Activated naive CD4-positive, alpha-beta T cell (primary cell): ENCODE results near the gene RNF44.
"Not testable (repeated sequence)": the region's sequence is repeated elsewhere in the genome, so short reads cannot be mapped to it uniquely, and the experiment has no call there.

Experiments used
- DNase-seq, 4 experiments: peaks; one replicate each; lab custom pipeline; 2025; lab: John Stamatoyannopoulos, UW

The RNF44 gene

DNA sequence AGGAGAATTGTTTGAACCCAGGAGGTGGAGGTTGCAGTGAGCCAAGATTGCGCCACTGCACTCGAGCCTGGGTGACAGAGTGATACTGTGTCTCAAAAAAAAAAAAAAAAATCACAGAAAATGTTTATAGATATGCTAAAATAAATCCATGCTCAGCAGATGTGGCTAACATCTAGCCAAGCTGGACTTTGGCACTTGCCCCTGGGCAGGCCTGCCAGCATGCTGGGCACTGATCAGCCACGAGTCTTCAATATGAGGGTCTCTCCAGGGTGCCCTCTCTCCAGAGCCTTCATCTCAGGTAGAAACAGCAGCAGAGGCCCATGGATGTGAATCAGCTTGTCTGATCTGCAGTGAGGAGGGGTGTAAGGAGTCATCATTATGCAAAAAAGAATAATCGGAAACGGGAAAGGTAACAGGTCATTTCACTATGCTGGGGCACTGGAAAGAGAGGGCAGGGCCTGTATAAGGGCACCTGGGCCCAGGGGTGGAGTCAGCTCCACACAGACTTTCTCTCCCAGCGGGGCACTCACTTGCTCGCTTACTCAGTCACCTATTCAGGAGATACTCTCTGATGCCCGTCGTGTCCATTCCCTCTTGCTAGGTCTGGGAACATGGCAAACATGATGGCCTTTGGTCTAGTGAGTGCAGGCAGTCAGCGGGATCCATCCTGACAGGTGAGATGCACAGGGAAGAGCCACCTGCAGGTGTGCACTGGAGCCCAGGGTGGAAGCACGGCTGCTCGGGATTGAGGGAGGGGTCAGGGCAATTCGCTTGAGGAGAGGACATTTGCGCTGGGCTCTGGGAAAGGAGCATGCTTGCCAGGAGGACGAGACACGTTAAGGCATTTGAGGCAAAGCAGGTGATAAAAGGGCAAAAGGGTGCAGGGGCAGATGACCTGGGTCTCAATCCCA is 17.1 kb downstream of the RNF44 start:
- DNase-seq = no peak

DNA sequence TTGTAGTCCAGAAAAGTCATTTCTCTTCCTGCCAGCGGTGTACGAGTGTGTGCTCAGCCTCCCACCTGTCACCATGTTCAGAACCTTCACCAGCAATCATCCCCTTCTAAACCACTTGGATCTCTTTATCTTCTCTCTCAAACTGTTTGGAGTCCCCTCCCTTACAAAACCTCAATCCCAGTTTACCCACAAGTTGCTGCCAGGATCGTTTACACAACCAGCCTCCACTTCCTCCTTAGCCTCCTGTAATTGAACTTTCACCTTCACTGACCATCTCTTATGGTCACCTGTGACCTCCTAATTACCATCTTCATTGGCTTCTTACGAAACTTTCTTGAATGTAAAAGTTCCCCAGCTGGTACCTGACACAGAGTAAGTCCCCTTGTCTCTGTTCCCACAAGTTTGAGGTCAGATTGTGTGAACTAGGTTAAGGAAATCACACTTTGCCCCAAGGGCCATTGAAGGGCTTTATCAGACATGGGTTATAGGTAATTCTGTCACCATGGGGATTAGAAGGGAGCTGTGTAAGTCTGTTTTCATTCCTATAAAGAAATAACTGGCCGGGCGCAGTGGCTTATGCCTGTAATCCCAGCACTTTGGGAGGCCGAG is 20.0 kb downstream of the RNF44 start:
- no peak for DNase-seq

DNA sequence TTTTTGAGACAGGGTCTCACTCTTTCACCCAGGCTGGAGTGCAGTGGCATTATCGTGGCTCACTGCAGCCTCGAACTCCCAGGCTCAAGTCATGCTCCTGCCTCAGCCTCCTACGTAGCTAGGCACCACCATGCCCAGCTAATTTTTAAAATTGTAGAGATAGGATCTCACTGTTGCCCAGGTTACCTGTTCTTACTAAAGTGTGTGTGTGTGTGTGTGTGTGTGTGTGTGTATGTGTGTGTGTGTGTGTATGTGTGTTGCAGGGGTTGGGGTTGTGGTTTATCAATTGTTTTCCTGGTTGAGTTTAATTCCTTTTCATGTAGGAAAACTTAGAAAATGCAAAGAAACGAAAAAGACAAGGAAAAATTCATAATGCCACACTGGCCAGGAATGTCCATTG is 21.8 kb downstream of the RNF44 start:
- no peak for DNase-seq

DNA sequence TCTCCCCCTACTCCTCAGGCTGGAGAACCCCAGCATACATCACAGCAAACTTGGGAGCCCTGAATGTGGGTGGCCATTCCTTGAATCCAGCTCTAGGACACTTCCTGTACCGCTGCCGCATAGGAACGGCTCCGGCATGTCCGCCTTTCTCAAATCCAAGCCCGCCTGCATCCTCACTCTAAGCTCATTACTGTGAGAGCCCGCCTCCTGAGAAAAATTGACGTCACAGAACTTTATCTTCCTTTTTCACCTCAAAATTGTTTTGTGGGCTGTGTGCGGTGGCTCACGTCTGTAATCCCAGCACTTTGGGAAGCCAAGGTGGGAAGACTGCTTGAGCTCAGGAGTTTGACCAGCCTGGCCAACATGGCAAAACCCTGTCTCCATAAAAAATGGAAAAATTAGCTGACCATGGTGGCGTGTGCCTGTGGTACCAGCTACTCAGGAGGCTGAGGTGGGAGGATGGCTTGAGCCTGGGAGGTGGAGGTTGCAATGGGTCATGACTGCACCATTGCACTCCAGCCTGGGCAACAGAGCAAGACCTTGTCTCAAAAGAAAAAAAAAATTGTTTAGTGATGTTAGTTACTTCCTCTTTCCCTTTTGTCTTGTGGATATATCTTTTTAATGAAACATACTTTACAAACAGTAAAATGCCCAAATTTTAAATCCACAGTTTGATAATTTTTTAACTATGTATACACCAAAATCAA is 22.8 kb downstream of the RNF44 start:
- DNase-seq = no peak

DNA sequence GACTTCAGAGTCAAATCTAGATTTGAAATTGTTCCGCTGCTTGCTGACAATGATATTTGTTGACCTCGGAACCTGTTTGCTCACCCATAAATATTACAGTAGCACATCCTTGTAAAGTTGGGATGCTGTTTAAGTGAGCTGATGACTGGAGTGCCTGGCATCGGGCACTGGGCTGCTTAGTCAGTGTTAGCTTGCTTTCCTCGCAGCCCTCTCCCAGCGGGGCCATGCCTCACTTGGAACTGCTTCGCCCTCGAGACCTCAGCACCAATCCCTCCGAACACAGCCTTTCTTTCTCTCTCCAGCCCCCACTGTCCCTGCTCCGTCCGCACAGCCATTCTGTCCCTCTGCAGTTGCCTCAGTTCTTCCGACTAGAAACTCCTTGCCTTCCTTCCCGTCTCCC is 23.4 kb downstream of the RNF44 start:
- no peak for DNase-seq

DNA sequence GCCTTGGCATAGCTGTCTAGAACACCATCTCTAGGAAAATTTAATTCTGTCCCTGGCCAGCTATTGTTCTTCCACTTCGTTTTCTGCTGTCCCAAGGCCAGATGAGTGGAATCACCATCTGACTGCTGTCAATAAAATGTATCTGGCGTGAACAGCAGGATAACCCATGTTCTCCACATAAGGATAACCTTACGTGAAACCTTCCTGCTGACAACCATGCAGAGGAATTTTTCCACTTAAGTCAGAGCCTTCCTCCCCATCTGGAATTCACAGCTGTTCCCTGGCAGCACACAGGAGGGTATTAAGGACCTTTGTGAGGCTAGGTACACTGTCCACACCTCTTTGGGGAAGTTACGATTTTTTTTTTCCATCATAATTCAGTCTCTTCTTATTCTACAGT is 28.6 kb downstream of the RNF44 start:
- no peak for DNase-seq

DNA sequence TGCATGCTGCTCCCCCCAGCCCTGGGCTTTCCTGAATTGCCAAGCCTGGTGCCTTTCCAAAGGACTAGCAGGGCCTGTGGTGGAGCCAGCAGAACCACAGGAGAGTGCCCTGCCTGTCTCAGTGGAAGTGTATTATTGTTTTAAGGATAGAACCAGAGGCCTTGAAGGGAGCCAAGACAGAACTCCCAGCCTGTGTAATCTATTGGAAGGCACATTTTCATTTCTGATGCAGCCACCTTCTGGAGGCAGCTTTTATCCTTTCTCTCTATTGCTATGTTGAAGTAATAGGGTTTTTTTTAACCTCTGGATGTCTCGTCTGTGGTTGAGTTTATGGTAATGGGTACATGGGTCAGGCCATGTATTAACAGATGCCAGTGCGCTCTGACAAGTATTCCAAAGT is 29.3 kb downstream of the RNF44 start:
- no peak for DNase-seq

DNA sequence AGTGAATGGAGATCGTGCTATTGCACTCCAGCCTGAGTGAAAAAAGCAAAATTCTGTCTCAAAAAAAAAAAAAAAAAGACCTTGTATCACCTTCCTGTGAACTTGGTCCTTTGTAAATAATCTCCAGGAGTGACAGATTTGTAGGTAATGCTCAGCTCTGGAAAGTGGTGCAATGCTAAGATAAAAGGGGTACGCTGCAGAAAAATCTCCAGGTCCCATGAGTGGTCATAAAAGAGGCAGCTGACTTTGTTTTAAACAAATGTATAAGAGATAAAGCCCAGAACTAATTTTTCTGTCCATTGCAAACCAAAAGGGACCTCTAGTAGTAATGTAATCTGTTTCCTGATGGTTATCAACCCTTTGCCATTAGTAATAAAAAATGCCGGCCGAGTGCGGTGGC is 33.7 kb downstream of the RNF44 start:
- no peak for DNase-seq

DNA sequence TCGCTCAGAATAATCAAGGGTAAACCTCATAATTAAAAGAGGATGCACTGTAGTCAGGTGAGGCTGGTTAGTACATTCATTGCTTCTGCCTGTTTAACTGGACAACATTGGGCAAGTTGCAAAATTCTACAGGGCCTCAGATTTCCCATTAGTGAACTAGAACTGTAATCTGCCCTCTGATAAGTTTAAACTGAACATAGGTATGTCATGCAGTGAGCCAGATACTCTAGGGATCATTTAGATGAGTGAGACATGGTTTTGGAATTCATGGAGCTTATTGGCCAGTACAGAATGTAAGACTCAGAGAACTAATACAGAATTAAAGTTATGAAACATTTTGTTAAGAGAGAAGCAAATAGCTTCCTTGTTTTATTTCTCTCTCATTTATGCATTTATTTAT is 35.9 kb downstream of the RNF44 start:
- no peak for DNase-seq

DNA sequence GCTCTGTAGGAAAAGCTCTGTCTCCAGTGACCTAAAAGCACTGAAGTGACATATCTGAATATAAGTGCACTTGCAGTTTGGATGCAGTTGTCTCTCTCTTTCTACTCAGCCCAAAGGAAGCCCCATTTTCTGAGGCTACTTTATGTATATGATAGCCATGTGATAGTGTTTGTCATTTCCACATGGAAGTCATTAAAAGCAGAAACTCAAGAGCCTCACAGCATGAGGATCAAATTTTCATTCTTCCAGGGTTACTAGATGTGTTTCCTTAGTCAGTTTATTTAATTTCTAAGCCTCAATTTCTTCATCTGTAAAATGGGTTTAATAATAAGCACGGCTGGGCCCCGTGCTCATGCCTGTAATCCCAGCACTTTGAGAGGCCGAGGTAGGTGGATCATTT is 36.7 kb downstream of the RNF44 start:
- no peak for DNase-seq

DNA sequence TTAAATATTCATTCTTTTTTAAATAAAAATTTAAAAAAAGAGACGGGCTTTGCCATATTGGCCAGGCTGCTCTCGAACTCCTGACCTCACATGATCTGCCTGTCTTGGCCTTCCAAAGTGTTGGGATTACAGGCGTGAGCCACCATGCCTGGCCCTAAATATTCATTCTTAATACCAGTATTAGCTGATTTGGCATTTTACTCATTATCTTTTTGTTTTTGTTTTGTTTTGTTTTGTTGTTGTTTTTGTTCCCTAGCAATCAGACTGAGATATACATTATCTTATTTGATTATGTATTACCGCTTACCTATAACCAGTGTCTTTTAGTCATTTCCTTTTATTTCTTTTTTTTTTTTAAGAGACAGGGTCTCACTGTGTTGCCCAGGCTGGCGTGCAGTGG is 37.9 kb downstream of the RNF44 start:
- no peak for DNase-seq

DNA sequence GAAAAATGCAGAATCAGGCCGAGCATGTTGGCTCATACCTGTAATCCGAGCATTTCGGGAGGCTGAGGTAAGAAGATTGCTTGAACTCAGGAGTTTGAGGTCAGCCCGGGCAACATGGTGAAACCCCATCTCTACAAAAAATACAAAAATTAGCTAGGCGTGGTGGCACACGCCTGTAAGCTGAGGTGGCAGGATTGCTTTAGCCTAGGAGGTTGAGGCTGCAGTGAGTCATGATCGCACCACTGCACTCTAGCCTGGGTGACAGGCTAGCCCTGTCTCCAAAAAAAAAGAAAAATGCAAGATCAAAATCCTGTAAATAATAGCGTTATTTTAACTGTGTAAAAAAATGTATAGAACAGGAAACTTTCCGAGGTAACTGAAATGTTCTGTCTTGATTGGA is 39.4 kb downstream of the RNF44 start:
- DNase-seq = no peak

DNA sequence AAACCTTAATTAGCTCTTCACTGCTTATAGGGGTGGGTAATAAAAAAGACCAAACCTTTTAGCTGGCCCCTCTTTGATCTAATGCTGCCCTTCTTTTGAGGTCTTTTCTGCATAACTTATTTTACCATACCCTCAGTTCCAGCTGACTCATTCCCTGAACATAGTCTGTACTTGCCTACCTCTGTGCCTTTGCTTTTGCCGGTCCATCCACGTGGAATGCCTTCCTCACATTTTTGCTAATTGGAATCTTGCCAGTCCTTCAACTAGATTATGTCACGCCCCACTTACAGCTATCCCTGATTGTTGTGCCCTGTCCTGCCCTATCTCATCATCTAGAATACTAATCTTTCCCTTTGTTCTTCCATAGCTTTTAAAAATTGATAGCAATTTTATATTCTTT is 44.8 kb downstream of the RNF44 start:
- no peak for DNase-seq

DNA sequence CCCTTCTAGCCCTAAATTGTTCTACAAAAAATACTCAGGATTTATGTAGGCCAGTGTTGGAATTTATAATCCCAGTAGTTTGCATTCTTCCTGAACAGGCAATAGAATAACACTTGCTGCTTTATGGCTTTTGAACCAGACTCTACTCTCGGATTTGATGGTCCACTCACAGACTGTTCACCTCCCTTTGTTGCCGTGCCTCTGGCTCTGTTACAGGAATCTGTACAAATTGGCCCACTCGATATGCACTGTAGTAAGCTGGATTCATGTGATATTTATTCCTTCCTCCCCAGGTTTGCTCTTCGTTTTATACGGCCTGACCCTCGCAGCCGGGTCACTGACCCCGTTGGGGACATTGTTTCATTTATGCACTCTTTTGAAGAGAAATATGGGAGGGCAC is 45.3 kb downstream of the RNF44 start:
- no peak for DNase-seq

DNA sequence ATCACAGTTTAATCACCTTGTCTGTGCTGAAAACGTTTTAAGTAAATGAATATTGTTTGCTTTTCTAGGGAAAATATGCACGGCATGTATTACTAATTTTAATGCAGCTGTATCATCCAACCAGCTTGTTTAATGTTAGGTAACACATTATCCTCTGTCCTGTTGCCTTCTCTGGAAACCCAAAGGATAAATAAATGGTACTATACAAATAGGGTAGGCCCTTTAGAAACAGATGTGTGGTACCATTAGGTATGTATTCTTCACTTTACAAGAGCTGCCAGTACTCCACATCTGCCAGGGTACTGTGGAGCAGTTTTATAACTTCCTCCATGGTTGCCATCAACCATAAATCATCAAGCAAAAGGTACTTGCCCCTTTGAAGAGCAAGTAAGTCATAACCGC is 46.1 kb downstream of the RNF44 start:
- no peak for DNase-seq

DNA sequence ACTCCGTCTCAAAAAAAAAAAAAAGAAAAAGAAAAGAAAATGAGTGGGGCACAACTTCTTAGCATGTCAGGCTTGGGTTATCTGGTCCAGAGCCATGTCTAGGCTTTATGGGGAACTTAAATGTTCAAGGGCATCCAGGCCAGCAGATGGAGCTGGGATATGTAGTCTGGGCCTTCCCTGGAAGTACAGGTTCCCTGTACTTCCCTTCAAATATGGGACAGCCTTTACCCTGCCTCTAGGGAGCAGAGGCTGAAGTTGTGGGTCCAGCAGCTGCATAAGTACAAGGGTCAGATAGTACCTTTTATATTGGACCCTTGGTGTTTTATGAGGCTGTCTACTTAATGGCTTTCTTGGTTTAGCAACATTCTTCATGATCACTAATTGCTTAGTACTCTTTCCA is 46.9 kb downstream of the RNF44 start:
- DNase-seq = no peak

DNA sequence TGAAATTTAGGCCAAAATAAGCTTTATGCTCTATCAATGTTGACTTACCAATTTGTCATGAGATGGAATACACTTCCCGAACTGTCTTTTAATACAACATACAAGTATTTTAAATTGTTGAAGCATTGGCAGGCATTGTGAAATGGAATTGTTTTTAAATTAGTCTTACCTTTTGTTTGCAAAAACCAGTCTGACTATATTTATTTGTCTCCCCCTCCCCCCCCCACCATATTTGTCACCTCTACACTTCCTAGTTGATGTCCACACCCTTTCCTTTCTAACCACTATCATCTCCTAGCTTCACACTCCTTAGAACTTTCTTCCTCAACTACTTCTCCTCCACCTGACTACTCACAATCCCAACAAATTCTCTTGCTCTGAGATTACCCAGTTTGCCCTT is 48.1 kb downstream of the RNF44 start:
- DNase-seq = no peak

DNA sequence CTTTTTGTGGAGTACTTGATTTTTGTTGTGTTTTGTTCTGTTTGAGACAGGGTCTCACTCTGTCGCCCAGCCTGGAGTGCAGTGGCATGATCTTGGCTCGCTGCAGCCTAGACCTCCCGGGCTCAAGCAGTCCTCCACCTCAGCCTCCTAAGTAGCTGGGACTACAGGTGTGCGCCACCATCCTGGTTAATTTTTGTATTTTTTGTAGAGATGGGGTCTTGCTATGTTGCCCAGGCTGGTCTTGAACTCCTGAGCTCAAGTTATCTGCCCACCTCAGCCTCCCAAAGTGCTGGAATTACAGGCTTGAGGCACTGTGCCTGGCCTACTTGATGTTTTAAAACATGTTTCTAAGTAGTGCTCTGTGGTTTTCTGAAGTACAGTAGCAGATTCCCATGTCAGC is 50.0 kb downstream of the RNF44 start:
- DNase-seq = not testable (repeated sequence)

DNA sequence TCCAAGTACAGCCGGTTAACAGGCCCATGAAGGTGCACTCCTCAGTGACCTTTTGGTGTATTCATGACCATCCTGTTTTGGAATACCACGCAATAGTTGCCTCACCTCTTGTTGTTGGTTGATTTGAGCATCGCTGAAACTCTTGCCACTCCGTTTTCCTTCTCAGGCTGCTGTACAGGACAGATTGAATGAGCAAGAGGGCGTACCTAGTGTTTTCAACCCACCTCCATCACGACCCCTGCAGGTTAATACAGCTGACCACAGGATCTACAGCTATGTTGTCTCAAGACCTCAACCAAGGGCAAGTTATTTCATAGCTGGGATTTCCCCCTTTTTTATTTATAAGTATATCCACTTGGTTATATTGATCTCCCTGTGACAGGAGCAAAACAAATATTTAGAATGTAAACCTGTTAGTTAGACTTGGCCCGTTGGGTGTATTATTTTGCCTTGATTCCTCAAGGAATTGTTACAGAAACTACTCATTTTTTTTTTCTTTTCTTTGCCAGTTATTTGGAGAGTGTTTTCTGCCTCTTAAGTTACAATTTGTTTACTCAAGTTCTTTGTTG is 50.9 kb downstream of the RNF44 start:
- DNase-seq = no peak

DNA sequence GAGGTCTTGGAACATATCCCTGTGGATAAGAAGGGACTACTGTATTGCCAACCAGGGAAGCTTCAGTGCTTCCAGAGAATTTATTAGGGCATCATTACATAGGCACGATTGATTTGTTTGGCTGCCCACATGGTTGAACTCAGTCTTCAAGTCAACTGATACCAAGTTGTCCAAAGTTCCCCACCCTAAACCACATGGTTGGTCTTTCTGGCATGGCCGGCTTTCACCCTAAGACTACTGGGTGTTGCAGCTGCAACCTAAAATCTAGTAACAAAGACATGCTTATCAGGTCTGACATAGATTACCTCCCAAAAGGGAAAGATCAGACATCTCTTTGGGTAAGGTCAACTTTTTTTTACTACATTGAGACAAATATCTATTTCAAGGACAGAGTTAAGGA is 52.0 kb downstream of the RNF44 start:
- DNase-seq = no peak

DNA sequence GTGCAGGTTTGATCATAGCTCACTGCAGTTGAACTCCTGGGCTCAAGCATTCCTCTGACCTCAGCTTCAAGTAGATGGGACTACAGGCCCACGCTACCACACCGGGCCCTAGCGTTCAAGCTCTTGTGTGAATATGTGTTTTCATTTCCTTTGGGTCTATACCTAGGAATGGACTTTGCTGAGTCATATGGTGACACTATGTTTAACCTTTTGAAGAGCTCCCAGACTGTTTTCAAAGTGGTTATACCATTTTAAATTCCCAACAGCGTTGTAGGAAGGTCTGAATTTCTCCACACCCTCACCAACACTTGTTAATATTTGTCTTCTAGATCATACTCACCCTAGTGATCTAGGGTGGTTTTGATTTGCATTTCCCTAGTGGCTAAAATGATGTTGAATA is 55.5 kb downstream of the RNF44 start:
- no peak for DNase-seq
